Inflammatory macrophage treated with lipopolysaccharide for 1 hour (primary cell): ENCODE data around the gene KDM2B.
"Not testable (repeated sequence)": the region's sequence is repeated elsewhere in the genome, so short reads cannot be mapped to it uniquely, and the experiment has no call there.

Experiments used
- DNase-seq, 2 donors: peaks; one replicate each; pipeline ENCODE4 v3.0.0-alpha.2; 2020 to 2022

Gene KDM2B

DNA sequence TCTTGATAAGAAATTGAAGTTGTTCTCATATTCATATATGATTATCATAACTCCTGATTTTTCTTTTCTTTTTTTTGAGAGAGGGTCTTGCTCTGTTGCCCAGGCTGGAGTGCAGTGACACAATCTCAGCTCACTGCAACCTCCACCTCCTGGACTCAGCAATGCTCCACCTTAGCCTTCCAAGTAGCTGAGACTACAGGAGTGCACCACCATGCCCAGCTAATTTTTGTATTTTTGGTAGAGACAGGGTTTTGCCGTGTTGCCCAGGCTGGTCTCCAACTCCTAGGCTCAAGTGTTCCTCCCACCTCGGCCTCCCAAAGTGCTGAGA is 2.5 kb upstream of the KDM2B start:
- not testable (repeated sequence) for DNase-seq

GRCh38 chr12:121582583-121583333 is 1.9 kb upstream of the KDM2B start:
- no peak for DNase-seq

DNA sequence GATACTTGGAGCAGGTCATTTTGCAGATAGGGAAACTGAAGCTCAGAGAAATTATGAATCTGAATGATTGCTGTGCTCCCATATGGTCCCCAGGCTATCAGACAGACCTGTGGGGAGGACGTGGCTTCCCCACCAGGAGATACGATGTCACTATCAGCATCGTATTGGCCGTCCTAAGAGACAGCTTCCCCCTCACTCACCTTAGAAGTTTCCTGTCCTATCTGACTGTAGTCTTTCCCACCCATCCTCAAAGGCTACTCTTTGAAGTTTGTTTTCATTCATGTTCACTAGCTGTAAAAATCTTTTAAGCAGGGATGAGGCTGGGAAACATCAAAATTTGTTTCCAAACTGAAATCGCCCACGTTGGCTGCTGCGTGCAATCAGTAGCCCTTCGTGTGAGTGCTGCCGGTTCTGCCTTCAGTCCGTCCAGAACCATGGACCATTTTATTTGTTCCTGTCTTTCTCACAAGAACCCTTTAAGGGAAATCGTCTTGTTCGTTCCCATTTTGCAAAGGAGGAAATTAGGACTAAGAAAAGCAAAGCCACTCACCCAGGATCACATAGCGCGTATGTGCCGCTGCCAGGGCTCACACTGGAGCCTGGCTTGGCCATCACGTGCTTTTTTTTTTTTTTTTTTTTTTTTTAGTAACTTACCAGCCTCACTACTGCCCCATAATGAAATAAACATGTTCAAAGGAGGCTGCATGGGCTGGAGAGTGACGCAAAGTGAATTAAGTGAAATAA is 1.0 kb upstream of the KDM2B start:
- DNase-seq = peak in 1 of 2 donors; percentile 52

- DNase-seq = peak; percentile 41 to 43
These were observed 598 bp downstream of the KDM2B start for GRCh38 chr12:121579981-121580868.

GRCh38 chr12:121579190-121579791 is 1.5 kb downstream of the KDM2B start:
- DNase-seq = no peak

GRCh38 chr12:121578230-121579189 is 2.3 kb downstream of the KDM2B start:
- DNase-seq = no peak

GRCh38 chr12:121577443-121578180 is 3.2 kb downstream of the KDM2B start:
- DNase-seq = no peak

DNA sequence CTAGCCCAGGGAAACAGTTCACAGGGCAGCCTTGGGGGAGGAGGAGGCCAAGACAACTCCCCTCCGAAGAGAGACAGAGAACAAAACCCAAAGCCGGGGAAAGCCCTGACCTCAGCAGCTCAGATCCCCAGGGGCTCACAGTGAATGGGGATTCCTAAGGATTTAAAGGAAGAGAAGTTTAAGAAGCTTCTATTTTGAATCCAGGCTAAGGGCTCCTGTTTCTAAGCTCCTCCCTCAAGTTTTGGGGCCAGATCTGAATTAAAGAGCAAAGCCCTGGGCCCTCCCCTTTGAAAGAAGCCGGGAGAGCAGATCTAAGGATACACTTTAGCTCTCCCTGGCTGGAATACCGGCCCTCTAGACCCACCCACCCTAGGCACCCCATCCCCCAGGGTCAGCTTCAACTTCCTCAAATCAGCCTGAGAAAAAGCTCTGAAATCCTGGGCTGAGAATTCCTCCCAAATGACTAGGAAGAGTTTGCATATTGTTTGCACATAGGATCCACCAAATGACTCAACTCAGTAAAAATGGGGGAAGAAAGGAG is 3.9 kb downstream of the KDM2B start:
- DNase-seq = peak; percentile 73 to 92

GRCh38 chr12:121575952-121576625 is 4.7 kb downstream of the KDM2B start:
- DNase-seq = no peak

DNA sequence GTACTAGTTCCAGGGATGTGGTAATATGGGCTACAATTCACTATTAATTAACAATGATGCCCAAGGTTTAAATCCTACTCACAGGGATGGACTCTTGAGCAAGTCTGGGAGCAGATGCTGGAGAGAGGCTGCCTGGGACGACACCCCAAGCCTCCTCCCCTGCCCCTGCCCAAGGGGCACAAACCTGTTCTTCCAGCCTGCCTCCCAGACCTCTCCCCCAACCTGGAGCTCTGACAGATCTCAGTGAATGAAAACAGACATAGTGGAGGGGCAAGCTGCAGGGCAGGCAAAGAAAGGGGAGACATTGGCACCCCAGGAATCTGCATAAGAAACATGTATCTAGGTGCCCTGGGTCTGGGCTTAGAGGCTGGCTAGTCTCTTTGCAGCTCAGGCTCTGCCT is 5.8 kb downstream of the KDM2B start:
- no peak for DNase-seq

- DNase-seq = no peak
These were observed 6.8 kb downstream of the KDM2B start for GRCh38 chr12:121574025-121574424.

DNA sequence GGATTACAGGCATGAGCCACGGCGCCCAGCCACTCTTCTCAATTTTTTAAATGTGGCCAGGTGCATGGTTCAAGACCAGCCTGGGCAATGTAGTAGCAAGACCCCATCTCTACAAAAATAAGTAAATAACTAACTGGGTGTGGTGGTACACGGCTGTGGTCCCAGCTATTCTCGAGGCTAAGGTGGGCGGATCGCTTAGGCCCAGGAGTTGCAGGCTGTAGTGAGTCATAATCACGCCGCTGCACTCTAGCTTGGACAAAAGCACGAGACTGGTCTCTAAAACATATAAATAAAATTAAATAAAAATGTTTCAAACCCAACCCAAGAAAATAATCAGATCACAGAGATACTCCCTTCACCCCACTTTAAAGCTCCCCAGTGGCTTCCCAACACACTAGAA is 8.9 kb downstream of the KDM2B start:
- peak in 1 of 2 donors; percentile 58 for DNase-seq

- DNase-seq = peak in 1 of 2 donors; percentile 47
These were observed 10.1 kb downstream of the KDM2B start for GRCh38 chr12:121570467-121571283.

GRCh38 chr12:121568971-121569751 is 11.7 kb downstream of the KDM2B start:
- DNase-seq = peak; percentile 52 to 74

GRCh38 chr12:121568518-121568917 is 12.3 kb downstream of the KDM2B start:
- no peak for DNase-seq

DNA sequence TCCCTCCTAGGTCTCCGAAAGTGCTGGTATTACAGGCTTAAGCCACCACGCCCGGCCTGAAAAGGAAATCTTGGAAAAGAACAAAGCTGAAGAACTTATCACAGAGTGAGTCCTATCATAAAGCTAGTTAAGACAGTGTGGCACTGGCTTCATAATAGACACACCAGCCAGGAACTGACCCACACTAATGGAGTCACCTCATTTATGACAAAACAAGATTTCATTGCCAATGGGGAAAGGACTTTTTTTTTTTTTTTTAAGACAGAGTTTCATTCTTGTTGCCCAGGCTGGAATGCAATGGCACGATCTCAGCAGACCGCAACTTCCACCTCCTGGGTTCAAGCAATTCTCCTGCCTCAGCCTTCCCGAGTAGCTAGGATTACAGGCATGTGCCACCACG is 15.7 kb downstream of the KDM2B start:
- peak in 1 of 2 donors; percentile 46 for DNase-seq

DNA sequence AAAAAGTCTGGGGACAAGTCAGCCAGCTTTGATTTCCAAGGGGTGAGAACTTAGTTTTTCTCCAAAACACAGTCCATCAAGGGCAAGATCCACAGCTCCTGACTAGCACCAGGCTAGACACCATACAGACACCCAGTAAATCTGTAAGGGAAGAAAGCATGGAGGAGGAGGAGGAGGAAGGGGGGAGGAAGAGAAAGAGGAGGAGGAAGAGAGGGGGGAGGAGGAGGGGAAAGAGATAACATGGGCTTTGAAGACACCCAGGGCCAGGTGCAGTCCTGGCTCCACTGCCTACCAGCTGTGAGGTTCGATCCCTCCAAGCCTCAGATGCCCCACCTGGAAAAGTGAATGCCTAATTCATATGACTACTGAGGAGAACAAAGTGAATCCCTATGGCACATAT is 18.3 kb downstream of the KDM2B start:
- no peak for DNase-seq

- DNase-seq = no peak
These were observed 19.8 kb downstream of the KDM2B start for GRCh38 chr12:121561009-121561395.
